Activated T-helper 9 cell treated with anti-CD3 and anti-CD28 coated beads, Interleukin-2, amount 50 U/mL, for 16 hours (primary cell): ENCODE measurements around the gene LYRM1.
A peak's percentile ranks its signal among the peaks of the same experiment; 100 is the strongest.
"Not testable (repeated sequence)": the region's sequence is repeated elsewhere in the genome, so short reads cannot be mapped to it uniquely, and the experiment has no call there.

Experiments used
- DNase-seq: peaks from one replicate; pipeline ENCODE4 v3.0.0-alpha.2; 2020; ENCODE audit warnings: low read depth

The LYRM1 gene

DNA sequence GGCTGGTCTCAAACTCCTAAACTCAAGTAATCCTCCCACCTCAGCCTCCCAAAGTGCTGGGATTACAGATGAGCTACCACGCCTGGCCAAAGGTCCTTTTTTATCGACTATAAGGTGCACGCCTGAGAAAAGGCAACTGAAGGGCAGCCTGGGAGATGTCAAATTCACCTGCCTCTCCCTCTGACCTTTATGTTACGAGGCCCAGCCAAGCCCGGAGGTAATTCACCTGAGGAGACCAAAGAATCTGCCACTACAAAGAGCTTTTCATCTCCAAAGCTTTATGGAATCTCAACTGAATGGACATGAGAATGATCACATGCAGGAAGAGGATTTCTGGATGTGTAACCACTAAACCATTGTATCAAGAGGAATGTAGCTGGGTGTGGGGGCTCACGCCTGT is 37.2 kb downstream of the LYRM1 start:
- DNase-seq: no peak

GRCh38 chr16:20938426-20938825 is 37.9 kb downstream of the LYRM1 start:
- no peak for DNase-seq

- DNase-seq: no peak
Observed at GRCh38 chr16:20939611-20940010, 39.0 kb downstream of the LYRM1 start.

- DNase-seq: no peak
Observed at GRCh38 chr16:20940871-20941635, 40.5 kb downstream of the LYRM1 start.

DNA sequence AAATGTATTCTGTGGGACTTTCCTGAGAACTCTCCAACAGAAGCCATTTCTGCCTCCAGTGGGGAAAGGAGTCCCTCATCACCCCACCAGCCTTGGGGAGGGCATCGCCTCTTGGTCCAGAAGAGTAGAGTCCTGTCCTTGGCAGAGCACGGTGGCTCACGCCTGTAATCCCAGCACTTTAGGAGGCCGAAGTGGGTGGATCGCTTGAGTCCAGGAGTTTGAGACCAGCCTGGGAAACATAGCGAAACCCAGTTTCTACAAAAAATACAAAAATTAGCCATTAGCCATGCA is 41.0 kb downstream of the LYRM1 start:
- DNase-seq: no peak

- DNase-seq: no peak
Observed at GRCh38 chr16:20942256-20942655, 41.7 kb downstream of the LYRM1 start.

DNA sequence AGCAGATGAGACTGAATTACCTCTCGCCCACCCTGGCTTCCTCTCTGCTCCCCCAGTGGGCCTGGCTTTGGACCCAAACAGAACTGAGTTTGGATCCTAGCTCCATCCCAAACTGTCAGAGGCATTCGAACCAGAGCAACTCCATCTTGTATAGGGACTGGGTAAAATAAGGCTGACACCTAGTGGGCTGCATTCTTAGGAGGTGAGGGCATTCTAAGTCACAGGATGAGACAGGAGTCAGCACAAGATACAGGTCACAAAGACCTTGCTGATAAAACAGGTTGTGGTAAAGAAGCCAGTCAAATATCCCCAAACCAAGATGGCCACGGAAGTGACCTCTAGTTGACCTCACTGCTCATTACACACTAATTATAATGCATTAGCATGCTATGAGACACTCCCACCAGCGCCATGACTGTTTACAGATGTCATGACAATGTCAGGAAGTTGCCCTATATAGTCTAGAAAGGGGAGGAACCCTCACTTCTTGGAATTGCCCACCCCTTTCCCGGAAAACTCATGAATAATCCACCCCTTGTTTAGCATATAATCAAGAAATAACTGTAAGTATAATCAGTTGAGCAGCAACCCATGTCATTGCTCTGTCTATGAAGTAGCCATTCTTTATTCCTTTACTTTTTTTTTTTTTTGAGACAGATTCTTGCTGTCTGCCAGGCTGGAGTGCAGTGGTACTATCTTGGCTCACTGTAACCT is 44.4 kb downstream of the LYRM1 start:
- DNase-seq: peak; percentile 5

- DNase-seq: not testable (repeated sequence)
Observed at GRCh38 chr16:20945575-20945875, 45.0 kb downstream of the LYRM1 start.

DNA sequence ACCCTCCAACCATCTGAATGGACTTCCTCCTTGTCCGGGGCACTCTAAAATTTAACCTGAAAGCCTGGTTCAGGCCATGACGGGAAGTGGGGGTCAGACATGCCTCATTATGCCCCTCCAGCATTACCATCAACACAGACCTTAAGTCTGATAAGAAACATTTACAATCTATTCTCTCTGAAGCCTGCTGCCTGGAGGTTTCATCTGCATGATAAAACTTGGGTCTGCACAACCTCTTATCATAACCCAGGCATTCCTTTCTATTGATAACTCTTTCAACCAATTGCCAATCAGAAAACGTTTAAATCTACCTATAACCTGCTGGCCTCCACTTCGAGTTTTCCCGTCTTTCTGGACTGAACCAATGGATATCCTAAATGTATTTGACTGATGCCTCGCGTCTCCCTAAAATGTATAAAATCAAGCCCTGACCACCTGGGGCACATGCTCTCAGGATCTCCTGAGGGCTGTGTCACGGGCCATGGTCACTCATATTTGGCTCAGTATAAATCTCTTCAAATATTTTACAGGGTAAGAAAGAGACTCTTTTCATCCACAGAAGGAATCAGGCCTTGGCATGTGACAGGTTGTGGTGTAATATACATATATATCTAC is 45.6 kb downstream of the LYRM1 start:
- DNase-seq: no peak

GRCh38 chr16:20948444-20948843 is 47.9 kb downstream of the LYRM1 start:
- no peak for DNase-seq

GRCh38 chr16:20949660-20950059 is 49.1 kb downstream of the LYRM1 start:
- no peak for DNase-seq

DNA sequence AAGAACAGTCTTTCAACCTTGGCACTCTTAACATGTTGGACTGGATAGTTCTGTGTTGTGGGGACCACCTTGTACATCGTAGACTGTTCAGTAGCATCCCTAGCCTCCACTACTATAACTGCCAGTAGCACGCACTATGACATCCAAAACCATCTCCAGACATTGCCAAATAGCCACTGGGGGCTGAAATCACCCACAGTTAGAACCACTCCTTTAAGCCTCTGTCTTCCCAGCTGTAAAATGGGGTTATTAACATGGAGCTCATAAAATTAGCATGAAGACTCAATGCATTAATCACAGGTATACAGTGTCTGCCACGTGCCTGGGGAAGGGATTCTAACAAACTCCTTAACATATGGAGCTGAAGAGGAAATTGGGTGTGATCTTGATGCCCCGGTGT is 49.7 kb downstream of the LYRM1 start:
- no peak for DNase-seq

- DNase-seq: no peak
Observed at GRCh38 chr16:20952139-20952920, 51.8 kb downstream of the LYRM1 start.

- no peak for DNase-seq
Observed at GRCh38 chr16:20954574-20954973, 54.0 kb downstream of the LYRM1 start.

DNA sequence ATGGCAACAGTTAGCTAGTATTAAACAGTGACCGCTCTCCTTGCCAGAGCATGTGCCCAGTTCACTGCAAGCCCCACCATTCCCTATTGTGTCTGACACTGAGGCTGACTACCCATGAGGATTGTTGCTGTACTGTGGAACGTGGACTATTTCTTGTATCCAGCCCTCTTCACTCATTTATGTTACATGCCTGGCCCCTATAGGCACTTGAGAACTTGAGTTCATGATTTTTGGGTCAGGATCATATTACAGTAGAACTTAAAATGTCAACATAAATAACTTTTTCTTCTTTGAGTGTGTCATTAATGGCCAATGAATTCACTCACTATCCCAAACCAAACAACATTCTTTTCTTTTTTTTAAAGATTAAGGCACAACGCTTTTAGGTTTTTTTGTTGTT is 55.7 kb downstream of the LYRM1 start:
- DNase-seq: no peak

GRCh38 chr16:20957153-20957552 is 56.6 kb downstream of the LYRM1 start:
- no peak for DNase-seq

- DNase-seq: no peak
Observed at GRCh38 chr16:20960899-20961298, 60.3 kb downstream of the LYRM1 start.

DNA sequence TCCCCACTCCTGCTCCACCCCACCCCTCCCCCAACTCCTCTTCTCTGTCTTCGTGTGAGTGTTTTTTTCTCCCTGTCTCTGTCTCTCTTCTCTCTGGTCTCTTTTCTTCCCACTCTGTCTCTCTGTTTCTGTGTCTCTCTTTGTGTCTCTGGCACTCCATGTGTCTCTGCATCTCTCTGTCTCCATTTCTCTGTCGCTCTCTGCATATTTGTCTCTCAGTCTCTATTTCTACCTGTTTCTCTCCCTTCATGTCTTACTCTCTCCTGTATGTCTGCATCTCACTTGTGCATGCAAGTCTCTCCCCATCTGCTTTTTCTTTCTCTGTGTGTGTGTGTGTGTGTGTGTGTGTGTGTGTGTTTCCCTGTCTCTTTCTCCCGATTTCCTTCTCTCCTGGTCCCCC is 68.2 kb downstream of the LYRM1 start:
- no peak for DNase-seq

DNA sequence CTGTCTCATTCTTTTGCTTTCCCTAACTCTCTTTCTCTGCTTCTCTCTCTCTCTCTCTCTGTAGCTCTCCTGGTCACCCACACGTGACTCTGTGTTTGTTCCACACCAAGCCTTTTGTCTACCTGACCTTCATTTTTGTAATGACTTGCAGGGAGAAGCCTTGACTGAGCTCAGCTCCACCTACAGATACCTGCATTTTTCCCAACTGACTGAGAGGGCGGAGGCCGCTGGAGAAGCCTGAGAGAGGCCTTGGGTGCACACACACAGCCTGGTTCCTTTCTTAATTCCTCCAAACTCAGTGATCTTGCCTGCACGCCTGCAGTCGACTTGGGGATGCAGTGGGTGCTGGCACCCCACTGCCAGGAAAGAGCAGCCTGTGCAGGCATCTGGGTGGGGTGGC is 68.8 kb downstream of the LYRM1 start:
- no peak for DNase-seq

- DNase-seq: no peak
Observed at GRCh38 chr16:20971401-20971800, 70.8 kb downstream of the LYRM1 start.

- not testable (repeated sequence) for DNase-seq
Observed at GRCh38 chr16:20973201-20973600, 72.6 kb downstream of the LYRM1 start.
